B cell (primary cell): ENCODE data around the gene PHLDB2. TPM values are rescaled to one million over a fixed set of nuclear protein-coding genes. Genes with fewer than 3 reads are reported as not detected.

Experiments
- ATAC-seq: fragments of 200-7000 bp; cut with Tn5 transposase; one replicate; pipeline ENCODE4 v1.10.0; 2021; ENCODE audit warnings: low read depth, mild to moderate bottlenecking, moderate number of reproducible peaks, moderate library complexity
- CTCF ChIA-PET: fragments of 350-600 bp; sonication (Branson Sonifier 250); formaldehyde crosslinking; loops from one replicate; lab custom pipeline; 2021; ENCODE audit warnings: antibody characterized with exemption, inconsistent platforms; lab: Charles Lee
- POLR2A ChIA-PET: fragments of 350-600 bp; sonication (Branson Sonifier 250); formaldehyde crosslinking; loops from one replicate; lab custom pipeline; 2021; ENCODE audit warnings: antibody characterized with exemption; lab: Charles Lee
- DNase-seq: peaks from one replicate; pipeline ENCODE4 v3.0.0; 2013
- H2AFZ ChIP-seq: 2 replicates; pipeline ENCODE4 v1.6.1; 2012; ENCODE audit warnings: mild to moderate bottlenecking, low read depth, low read length; ENCODE audit not compliant: insufficient read depth, poor library complexity, severe bottlenecking
- H3K27ac ChIP-seq, 2 donors: 1 replicate in 1 of 2; 2 replicates in 1 of 2; pipeline ENCODE4 v1.5.1; 2012 to 2013; ENCODE audit warnings: low read length in 2 of 2, mild to moderate bottlenecking in 2 of 2, moderate library complexity in 1 of 2
- H3K27me3 ChIP-seq, 4 experiments: fragments of 200-600 bp in 1 of 4; sonication (generic) in 1 of 4; replicated peaks in 1 of 4; 1 replicate in 2 of 4; 2 replicates in 2 of 4; pipeline versions ENCODE4 v1.6.1 to v1.7.0; 2013 to 2016; ENCODE audit warnings: low read length in 3 of 4, mild to moderate bottlenecking in 2 of 4, mixed read lengths in 1 of 4, moderate library complexity in 1 of 4; ENCODE audit not compliant: insufficient read depth in 4 of 4, control insufficient read depth in 3 of 4; ENCODE audit errors: control extremely low read depth in 1 of 4
- H3K36me3 ChIP-seq, 2 experiments: replicated peaks in 1 of 2; 1 replicate in 1 of 2; 2 replicates in 1 of 2; pipeline versions ENCODE4 v1.6.1 to v1.7.1; 2013; ENCODE audit warnings: low read length in 1 of 2; ENCODE audit not compliant: insufficient read depth in 2 of 2, control insufficient read depth in 1 of 2; ENCODE audit errors: control extremely low read depth in 1 of 2, extremely low read depth in 1 of 2
- H3K4me1 ChIP-seq, 2 donors: fragments of 200-600 bp in 1 of 2; sonication (generic) in 1 of 2; 1 replicate in 1 of 2; 2 replicates in 1 of 2; pipeline versions ENCODE4 v1.5.1 to v1.6.1; 2013 to 2017; ENCODE audit warnings: low read length in 2 of 2; ENCODE audit not compliant: control insufficient read depth in 2 of 2, insufficient read depth in 2 of 2
- H3K4me2 ChIP-seq: replicated peaks from 2 replicates; pipeline ENCODE3; 2012; ENCODE audit warnings: mild to moderate bottlenecking, low read depth, low read length; ENCODE audit not compliant: poor library complexity, severe bottlenecking
- H3K4me3 ChIP-seq, 5 experiments: fragments of 200-600 bp in 1 of 5; sonication (generic) in 1 of 5; 1 replicate in 3 of 5; 2 replicates in 2 of 5; pipeline versions ENCODE4 v1.5.1 to v1.7.0; 2011 to 2016; ENCODE audit warnings: low read length in 4 of 5, mild to moderate bottlenecking in 4 of 5, low read depth in 2 of 5, control low read depth in 1 of 5, moderate library complexity in 1 of 5; ENCODE audit not compliant: insufficient read depth in 1 of 5; ENCODE audit errors: control extremely low read depth in 1 of 5, extremely low read depth in 1 of 5
- H3K79me2 ChIP-seq: fragments of 200-600 bp; sonication (generic); one replicate; pipeline ENCODE4 v1.6.0; 2016; ENCODE audit warnings: low read length; ENCODE audit not compliant: control insufficient read depth, insufficient read depth
- H3K9ac ChIP-seq: fragments of 200-600 bp; sonication (generic); 2 replicates; pipeline ENCODE4 v1.6.1; 2017; ENCODE audit warnings: mild to moderate bottlenecking, low read length, moderate library complexity
- H3K9me3 ChIP-seq, 3 donors: one replicate each; pipeline versions ENCODE4 v1.6.1 to v1.7.1; 2013; ENCODE audit warnings: low read length in 2 of 3; ENCODE audit not compliant: control insufficient read depth in 2 of 3, insufficient read depth in 1 of 3; ENCODE audit errors: control extremely low read depth in 1 of 3
- H4K20me1 ChIP-seq: 2 replicates; pipeline ENCODE4 v1.6.0; 2012; ENCODE audit warnings: mild to moderate bottlenecking, low read length; ENCODE audit not compliant: insufficient read depth, control insufficient read depth, poor library complexity, severe bottlenecking
- H3K27ac Mint-ChIP-seq: one replicate; pipeline ENCODE4 v1.8.0; 2021; ENCODE audit warnings: mixed read lengths
- H3K27me3 Mint-ChIP-seq: one replicate; pipeline ENCODE4 v1.8.0; 2021; ENCODE audit warnings: mixed read lengths
- H3K4me1 Mint-ChIP-seq: one replicate; pipeline ENCODE4 v1.8.0; 2021; ENCODE audit warnings: mixed read lengths
- H3K4me3 Mint-ChIP-seq: one replicate; pipeline ENCODE4 v1.8.0; 2021; ENCODE audit warnings: mixed read lengths
- H3K9me3 Mint-ChIP-seq: one replicate; pipeline ENCODE4 v1.8.0; 2022; ENCODE audit warnings: mixed read lengths; ENCODE audit not compliant: insufficient read depth
- EZH2 ChIP-seq: IDR thresholded peaks from 2 replicates; pipeline ENCODE4 v1.6.1; 2012; ENCODE audit warnings: borderline replicate concordance, low read depth, mild to moderate bottlenecking, moderate library complexity, low read length; ENCODE audit not compliant: insufficient read depth, poor library complexity, severe bottlenecking
- WGBS: methylation state at CpG from one replicate; pipeline ENCODE4 v1.1.5; 2013; ENCODE audit warnings: missing lambda C conversion rate; ENCODE audit not compliant: insufficient coverage; 5-methylcytosine and 5-hydroxymethylcytosine counted together
- intact Hi-C: fragments of 100-400 bp; cut with micrococcal nuclease; formaldehyde crosslinking; loops from one replicate; pipeline ENCODE4 v1.10.0; 2022
- polyA plus RNA-seq: library from polyadenylated mRNA; depleted of rRNA; stranded (reverse); fragments of >200 nt; gene quantifications from 2 replicates; pipeline ENCODE4 v1.2.3, GENCODE V29; 2012
- total RNA-seq, 2 donors: library from RNA; stranded (reverse); fragments of 120-200 nt in 1 of 2; gene quantifications; 1 replicate in 1 of 2; 2 replicates in 1 of 2; pipeline versions ENCODE4 v1.2.3 to v1.2.4, GENCODE V29; 2013 to 2022
- TF ChIP-seq, protein P1 (sequence below): fragments of 200-600 bp; IDR thresholded peaks from one replicate; pipeline ENCODE4 v1.8.0; 2022; ENCODE audit warnings: antibody characterized with exemption, mild to moderate bottlenecking

PHLDB2 gene
- total and polyA plus RNA-seq, 2 donors (not counting 1 experiment from before 2014, with no cell fraction given) = 1.3 to 6.3 TPM

- Histone ChIP-seq H3K4me3 (no peak overlapping the region), H3K9ac (no peak overlapping the region), H3K9me3 (no peaks in the 10 kb centered on the region), H3K36me3 (no peaks in the 10 kb centered on the region), H3K79me2 (no peaks in the 10 kb centered on the region), H2AFZ (no peak overlapping the region), H4K20me1 (no peaks in the 10 kb centered on the region), H3K27me3 (no peaks in the 10 kb centered on the region), H3K27ac (no peak overlapping the region), H3K4me2 (no peak overlapping the region), H3K4me1 (no peaks in the 10 kb centered on the region)
- Mint-ChIP-seq H3K9me3 (no peaks in the 10 kb centered on the region), H3K27me3 (peaks cover 10% of the 10 kb centered on the region), H3K27ac (no peak overlapping the region), H3K4me3 (no peak overlapping the region), H3K4me1 (no peaks in the 10 kb centered on the region)
- TF ChIP-seq, protein P1, sequence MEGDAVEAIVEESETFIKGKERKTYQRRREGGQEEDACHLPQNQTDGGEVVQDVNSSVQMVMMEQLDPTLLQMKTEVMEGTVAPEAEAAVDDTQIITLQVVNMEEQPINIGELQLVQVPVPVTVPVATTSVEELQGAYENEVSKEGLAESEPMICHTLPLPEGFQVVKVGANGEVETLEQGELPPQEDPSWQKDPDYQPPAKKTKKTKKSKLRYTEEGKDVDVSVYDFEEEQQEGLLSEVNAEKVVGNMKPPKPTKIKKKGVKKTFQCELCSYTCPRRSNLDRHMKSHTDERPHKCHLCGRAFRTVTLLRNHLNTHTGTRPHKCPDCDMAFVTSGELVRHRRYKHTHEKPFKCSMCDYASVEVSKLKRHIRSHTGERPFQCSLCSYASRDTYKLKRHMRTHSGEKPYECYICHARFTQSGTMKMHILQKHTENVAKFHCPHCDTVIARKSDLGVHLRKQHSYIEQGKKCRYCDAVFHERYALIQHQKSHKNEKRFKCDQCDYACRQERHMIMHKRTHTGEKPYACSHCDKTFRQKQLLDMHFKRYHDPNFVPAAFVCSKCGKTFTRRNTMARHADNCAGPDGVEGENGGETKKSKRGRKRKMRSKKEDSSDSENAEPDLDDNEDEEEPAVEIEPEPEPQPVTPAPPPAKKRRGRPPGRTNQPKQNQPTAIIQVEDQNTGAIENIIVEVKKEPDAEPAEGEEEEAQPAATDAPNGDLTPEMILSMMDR = no peak
- no peak for TF ChIP-seq EZH2
- ChIA-PET POLR2A (no interaction called here), CTCF (no interaction called here)
- ATAC-seq (no peak), DNase-seq (no peak)
- intact Hi-C loops = no loop called here
- no CpG with 5 or more reads among the region's 1 CpG for WGBS
These were observed 30.0 kb upstream of the PHLDB2 start for GRCh38 chr3:111829023-111829422.

DNA sequence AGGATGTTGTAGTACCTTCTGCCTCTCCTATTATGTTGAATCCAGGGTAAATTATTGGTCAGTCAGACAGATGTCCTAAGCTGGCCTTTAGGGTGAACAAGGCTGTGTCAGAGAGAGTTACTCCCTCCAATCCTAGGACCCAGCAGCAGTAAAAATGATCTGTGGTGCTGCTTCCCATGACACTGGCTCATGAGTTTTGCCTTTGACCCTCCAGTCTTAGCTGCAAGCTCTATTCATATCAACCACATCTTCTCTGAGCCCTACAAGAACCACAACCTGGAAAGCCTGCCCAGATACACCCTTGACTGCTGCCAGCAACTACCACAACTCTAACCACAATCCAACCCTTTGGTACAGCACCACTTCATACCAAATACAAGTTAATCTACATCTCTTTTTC is 27.2 kb upstream of the PHLDB2 start:
- H3K4me2 ChIP-seq = no peak overlapping the region
- H3K9ac ChIP-seq = no peak overlapping the region
- Mint-ChIP-seq H3K9me3 (no peaks in the 10 kb centered on the region), H3K27ac (no peak overlapping the region), H3K4me1 (no peaks in the 10 kb centered on the region), H3K4me3 (no peak overlapping the region), H3K27me3 (peaks cover 5% of the 10 kb centered on the region)
- H3K36me3 ChIP-seq = no peaks in the 10 kb centered on the region
- DNase-seq (no peak), ATAC-seq (no peak)
- H3K4me1 ChIP-seq = no peaks in the 10 kb centered on the region
- no peaks in the 10 kb centered on the region for H3K79me2 ChIP-seq
- H3K27me3 ChIP-seq = no peaks in the 10 kb centered on the region
- no peak overlapping the region for H3K4me3 ChIP-seq
- no peaks in the 10 kb centered on the region for H4K20me1 ChIP-seq
- TF ChIP-seq, protein P1 = no peak
- no peak for TF ChIP-seq EZH2
- H3K27ac ChIP-seq = no peak overlapping the region
- intact Hi-C loops = no loop called here
- H3K9me3 ChIP-seq = no peaks in the 10 kb centered on the region
- H2AFZ ChIP-seq = no peak overlapping the region
- POLR2A ChIA-PET = no interaction called here
- CTCF ChIA-PET = no interaction called here
